ENCODE data around the gene LDLRAD4. TPM values are rescaled to one million over a fixed set of nuclear protein-coding genes. Genes with fewer than 3 reads are reported as not detected.

Gene LDLRAD4
- polyA plus RNA-seq, 4 donors, result 2.7 to 17.6 (median 7.0) TPM

DNA sequence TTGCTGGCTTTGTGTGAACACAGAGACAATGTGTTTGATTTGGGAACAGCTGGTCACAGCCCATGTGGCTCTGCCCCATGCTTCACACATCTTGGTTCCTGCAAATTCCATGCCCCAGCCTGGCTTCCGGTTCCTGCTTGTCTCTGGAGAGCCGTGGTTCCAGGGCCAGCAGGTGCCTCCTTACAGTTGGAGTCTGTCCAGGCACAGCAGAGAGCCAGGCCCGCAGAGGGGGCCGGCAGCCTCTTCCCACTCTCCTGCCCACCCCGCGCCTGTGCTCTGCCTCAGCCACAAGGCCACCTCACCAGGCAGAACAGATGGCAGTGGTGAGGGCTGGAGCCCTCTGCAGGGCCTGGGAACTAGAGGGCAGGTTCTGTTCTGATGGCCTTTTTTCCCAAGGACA, 81.5 kb downstream of the LDLRAD4 start:
- Histone ChIP-seq H3K4me3 (ENCODE audit: low read depth in 1 of 3, low read length in 3 of 3) (no peak overlapping the region), H3K9me3 (ENCODE audit: control insufficient read depth in 2 of 2, insufficient read depth in 1 of 2, low read depth in 1 of 2, low read length in 1 of 2) (no peaks in the 10 kb centered on the region), H3K4me1 (ENCODE audit: control insufficient read depth in 3 of 3, insufficient read depth in 2 of 3, low read depth in 1 of 3, low read length in 2 of 3) (no peaks in the 10 kb centered on the region), H3K36me3 (ENCODE audit: control insufficient read depth in 3 of 3, insufficient read depth in 2 of 3, low read depth in 1 of 3, low read length in 3 of 3) (no peaks in the 10 kb centered on the region), H3K27ac (ENCODE audit: low read depth in 1 of 3, low read length in 2 of 3) (no peak overlapping the region), H3K27me3 (ENCODE audit: control insufficient read depth in 3 of 3, insufficient read depth in 3 of 3, low read length in 3 of 3) (no peaks in the 10 kb centered on the region)
- 54 to 70% (median 61%) methylated on average over 6 of the region's 6 CpGs for WGBS, 3 donors
- DNase-seq, result no peak
- no peak for FAIRE-seq

DNA sequence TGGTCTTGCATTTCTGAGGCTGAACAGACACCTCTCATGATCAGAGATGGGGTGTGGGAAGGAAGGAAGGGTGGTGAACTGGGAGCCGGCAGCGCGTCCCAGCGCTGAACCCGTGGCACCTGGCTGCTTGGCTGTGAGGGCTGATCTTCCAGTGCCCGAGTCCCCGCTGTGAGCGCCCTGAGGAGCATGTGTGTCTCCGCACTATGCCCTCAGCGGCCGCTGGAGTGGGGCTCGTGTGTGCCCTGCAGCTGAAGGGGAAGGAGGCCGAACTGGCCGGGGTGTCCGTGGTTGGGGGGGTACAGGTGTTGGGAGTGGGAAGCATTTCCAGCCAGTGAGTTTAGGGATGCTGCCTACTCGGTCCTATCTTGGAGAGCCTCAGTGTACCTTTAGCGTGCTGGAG, 82.2 kb downstream of the LDLRAD4 start:
- 87 to 92% (median 92%) methylated on average over 17 of the region's 17 CpGs for WGBS, 3 donors
- DNase-seq, result no peak
- H3K4me1 ChIP-seq (ENCODE audit: control insufficient read depth in 3 of 3, insufficient read depth in 2 of 3, low read depth in 1 of 3, low read length in 2 of 3), result no peaks in the 10 kb centered on the region
- FAIRE-seq, result no peak
- H3K27me3 ChIP-seq (ENCODE audit: control insufficient read depth in 3 of 3, insufficient read depth in 3 of 3, low read length in 3 of 3), result no peaks in the 10 kb centered on the region
- H3K9me3 ChIP-seq (ENCODE audit: control insufficient read depth in 2 of 2, insufficient read depth in 1 of 2, low read depth in 1 of 2, low read length in 1 of 2), result no peaks in the 10 kb centered on the region
- no peak overlapping the region for H3K4me3 ChIP-seq (ENCODE audit: low read depth in 1 of 3, low read length in 3 of 3)
- H3K36me3 ChIP-seq (ENCODE audit: control insufficient read depth in 3 of 3, insufficient read depth in 2 of 3, low read depth in 1 of 3, low read length in 3 of 3), result no peaks in the 10 kb centered on the region
- no peak overlapping the region for H3K27ac ChIP-seq (ENCODE audit: low read depth in 1 of 3, low read length in 2 of 3)

DNA sequence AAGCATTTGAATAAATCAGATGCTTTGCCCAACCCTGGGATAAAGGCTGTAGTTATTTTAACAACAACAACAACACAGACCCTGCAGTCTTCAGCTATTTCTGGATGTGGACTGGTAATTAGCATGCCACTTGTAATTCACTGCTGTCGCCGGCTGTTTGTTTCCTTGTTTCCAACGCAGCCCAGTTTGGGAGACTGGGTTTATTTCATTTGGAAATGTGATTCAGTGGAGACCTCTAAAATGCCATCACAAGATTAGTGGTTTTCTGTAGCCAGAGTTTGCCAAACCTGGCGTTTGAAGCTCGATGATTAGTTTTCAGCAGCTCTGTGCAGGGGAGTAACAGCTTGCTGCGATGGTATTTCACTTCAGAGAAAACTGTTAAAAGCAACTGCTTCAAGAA, 83.5 kb downstream of the LDLRAD4 start:
- no peaks in the 10 kb centered on the region for H3K4me1 ChIP-seq (ENCODE audit: control insufficient read depth in 3 of 3, insufficient read depth in 2 of 3, low read depth in 1 of 3, low read length in 2 of 3)
- no peaks in the 10 kb centered on the region for H3K9me3 ChIP-seq (ENCODE audit: control insufficient read depth in 2 of 2, insufficient read depth in 1 of 2, low read depth in 1 of 2, low read length in 1 of 2)
- no peak for FAIRE-seq
- WGBS, 3 donors, result 52 to 80% (median 69%) methylated on average over 6 of the region's 6 CpGs
- H3K36me3 ChIP-seq (ENCODE audit: control insufficient read depth in 3 of 3, insufficient read depth in 2 of 3, low read depth in 1 of 3, low read length in 3 of 3), result no peaks in the 10 kb centered on the region
- H3K27ac ChIP-seq (ENCODE audit: low read depth in 1 of 3, low read length in 2 of 3), result no peak overlapping the region
- no peak for DNase-seq
- H3K4me3 ChIP-seq (ENCODE audit: low read depth in 1 of 3, low read length in 3 of 3), result no peak overlapping the region
- H3K27me3 ChIP-seq (ENCODE audit: control insufficient read depth in 3 of 3, insufficient read depth in 3 of 3, low read length in 3 of 3), result no peaks in the 10 kb centered on the region

DNA sequence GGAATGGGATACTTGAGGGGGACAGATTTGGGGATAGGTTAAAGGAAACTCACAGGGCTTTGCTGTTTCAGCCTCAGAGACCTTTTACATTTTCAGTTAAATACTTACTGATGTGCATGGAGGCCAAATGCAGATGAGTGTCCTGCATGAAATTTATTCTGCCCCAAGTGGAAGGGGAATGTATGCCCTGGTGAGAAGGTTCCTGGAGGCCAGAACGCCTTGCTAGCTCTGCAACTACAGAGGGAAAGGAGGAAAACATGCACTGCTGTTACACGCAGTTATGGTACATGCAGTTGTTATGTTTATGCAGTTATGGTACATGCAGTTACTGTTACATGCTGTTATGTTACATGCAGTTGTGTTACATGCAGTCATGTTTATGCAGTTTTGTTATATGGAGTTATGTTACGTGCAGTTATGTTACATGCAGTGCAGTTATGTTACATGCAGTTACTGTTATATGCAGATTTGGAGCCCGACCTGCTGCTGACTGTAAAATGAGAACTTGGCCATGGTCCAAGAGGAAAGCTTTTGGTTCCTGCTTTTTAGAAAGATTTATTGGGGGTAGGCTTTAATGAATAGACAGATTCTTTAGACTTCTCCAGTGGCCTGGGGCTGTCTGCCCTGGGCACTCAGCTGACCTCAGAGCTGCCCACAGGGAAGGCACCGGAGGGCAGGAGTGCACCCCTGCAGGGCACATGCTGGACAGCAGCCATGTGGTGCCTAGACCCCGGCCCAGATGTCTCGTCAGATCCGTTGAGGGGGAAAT, 84.1 kb downstream of the LDLRAD4 start:
- H3K9me3 ChIP-seq (ENCODE audit: control insufficient read depth in 2 of 2, insufficient read depth in 1 of 2, low read depth in 1 of 2, low read length in 1 of 2), result no peaks in the 10 kb centered on the region
- FAIRE-seq (no peak), DNase-seq (peak in 1 of 2 donors; percentile 7)
- H3K4me1 ChIP-seq (ENCODE audit: control insufficient read depth in 3 of 3, insufficient read depth in 2 of 3, low read depth in 1 of 3, low read length in 2 of 3), result no peaks in the 10 kb centered on the region
- WGBS, 3 donors, result 47 to 63% (median 58%) methylated on average over 8 of the region's 8 CpGs
- no peak overlapping the region for H3K4me3 ChIP-seq (ENCODE audit: low read depth in 1 of 3, low read length in 3 of 3)
- no peaks in the 10 kb centered on the region for H3K27me3 ChIP-seq (ENCODE audit: control insufficient read depth in 3 of 3, insufficient read depth in 3 of 3, low read length in 3 of 3)
- no peaks in the 10 kb centered on the region for H3K36me3 ChIP-seq (ENCODE audit: control insufficient read depth in 3 of 3, insufficient read depth in 2 of 3, low read depth in 1 of 3, low read length in 3 of 3)
- H3K27ac ChIP-seq (ENCODE audit: low read depth in 1 of 3, low read length in 2 of 3), result no peak overlapping the region

DNA sequence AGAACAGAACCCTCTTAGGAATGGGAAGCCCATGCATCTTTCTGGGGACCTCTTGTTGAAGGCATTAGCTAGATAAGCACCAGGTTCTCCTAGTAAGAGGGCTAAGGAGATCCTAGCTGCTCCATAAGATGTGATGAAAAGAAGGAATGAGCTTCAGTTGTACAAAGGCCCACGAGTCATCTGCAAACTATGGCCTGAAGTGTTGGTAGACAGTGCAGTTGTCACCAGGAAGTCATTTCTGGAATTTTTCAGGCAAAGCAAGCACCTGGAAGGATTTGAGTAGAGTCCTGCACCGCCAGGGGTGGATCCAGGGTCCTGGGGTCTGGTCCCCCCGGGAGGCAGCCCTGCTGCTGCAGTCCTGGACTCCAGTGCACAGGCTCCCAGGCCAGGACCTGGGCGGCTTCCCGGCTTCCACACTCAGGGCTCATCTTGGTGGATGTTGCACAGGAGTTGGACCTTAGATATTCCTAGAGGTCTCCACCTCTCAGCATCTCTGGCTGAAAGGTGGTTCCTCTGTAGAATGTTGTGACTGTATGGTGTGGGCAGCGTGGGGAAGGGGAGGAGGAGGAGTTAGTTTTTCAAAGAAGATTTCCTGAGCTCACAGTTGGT, 85.3 kb downstream of the LDLRAD4 start:
- Histone ChIP-seq H3K4me1 (ENCODE audit: control insufficient read depth in 3 of 3, insufficient read depth in 2 of 3, low read depth in 1 of 3, low read length in 2 of 3) (no peaks in the 10 kb centered on the region), H3K9me3 (ENCODE audit: control insufficient read depth in 2 of 2, insufficient read depth in 1 of 2, low read depth in 1 of 2, low read length in 1 of 2) (no peaks in the 10 kb centered on the region), H3K36me3 (ENCODE audit: control insufficient read depth in 3 of 3, insufficient read depth in 2 of 3, low read depth in 1 of 3, low read length in 3 of 3) (no peaks in the 10 kb centered on the region), H3K27ac (ENCODE audit: low read depth in 1 of 3, low read length in 2 of 3) (no peak overlapping the region), H3K4me3 (ENCODE audit: low read depth in 1 of 3, low read length in 3 of 3) (no peak overlapping the region), H3K27me3 (ENCODE audit: control insufficient read depth in 3 of 3, insufficient read depth in 3 of 3, low read length in 3 of 3) (no peaks in the 10 kb centered on the region)
- FAIRE-seq (no peak), DNase-seq (no peak)
- 87 to 93% (median 91%) methylated on average over 6 of the region's 6 CpGs for WGBS, 3 donors

DNA sequence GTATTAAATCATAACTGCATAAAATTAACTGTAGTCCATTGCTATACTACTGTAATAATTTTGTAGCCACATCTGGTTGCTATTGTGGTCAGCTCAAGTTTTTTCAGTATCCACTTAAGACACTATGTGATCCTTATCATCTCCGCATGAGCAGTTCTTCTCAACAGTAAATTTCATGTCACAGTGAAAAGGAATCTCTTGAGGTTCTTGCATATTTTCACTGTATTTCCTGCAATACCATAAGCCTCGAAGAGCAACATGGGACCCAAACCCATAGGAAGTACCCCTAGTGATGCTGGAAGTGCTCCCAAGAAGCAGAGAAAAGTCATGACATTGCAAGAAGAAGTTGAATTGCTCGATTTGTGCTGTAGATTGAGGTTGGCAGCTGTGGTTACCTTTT, 86.7 kb downstream of the LDLRAD4 start:
- Histone ChIP-seq H3K36me3 (ENCODE audit: control insufficient read depth in 3 of 3, insufficient read depth in 2 of 3, low read depth in 1 of 3, low read length in 3 of 3) (no peaks in the 10 kb centered on the region), H3K27me3 (ENCODE audit: control insufficient read depth in 3 of 3, insufficient read depth in 3 of 3, low read length in 3 of 3) (no peaks in the 10 kb centered on the region), H3K4me1 (ENCODE audit: control insufficient read depth in 3 of 3, insufficient read depth in 2 of 3, low read depth in 1 of 3, low read length in 2 of 3) (no peaks in the 10 kb centered on the region), H3K9me3 (ENCODE audit: control insufficient read depth in 2 of 2, insufficient read depth in 1 of 2, low read depth in 1 of 2, low read length in 1 of 2) (no peaks in the 10 kb centered on the region), H3K4me3 (ENCODE audit: low read depth in 1 of 3, low read length in 3 of 3) (no peak overlapping the region), H3K27ac (ENCODE audit: low read depth in 1 of 3, low read length in 2 of 3) (no peak overlapping the region)
- 81 to 91% (median 89%) methylated on average over 3 of the region's 3 CpGs for WGBS, 3 donors
- no peak for FAIRE-seq
- no peak for DNase-seq

DNA sequence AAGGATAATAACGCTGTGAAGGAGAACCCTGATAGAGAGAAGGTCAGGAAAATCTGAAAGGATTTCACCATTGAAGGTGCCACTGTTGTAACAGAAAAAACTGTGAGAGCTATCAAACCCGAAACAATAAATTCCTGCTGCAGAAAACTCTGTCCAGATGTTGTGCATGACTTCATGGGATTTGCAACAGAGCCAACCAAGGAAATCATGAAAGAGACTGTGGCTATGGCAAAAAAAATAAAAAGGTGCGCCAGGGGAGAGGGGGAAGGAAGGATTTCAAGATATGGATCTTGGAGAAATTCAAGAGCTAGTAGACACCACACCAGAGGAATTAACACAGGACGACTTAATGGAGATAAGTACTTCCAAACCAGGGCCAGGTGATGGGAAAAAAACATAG, 88.0 kb downstream of the LDLRAD4 start:
- H3K36me3 ChIP-seq (ENCODE audit: control insufficient read depth in 3 of 3, insufficient read depth in 2 of 3, low read depth in 1 of 3, low read length in 3 of 3), result no peaks in the 10 kb centered on the region
- no peak for DNase-seq

DNA sequence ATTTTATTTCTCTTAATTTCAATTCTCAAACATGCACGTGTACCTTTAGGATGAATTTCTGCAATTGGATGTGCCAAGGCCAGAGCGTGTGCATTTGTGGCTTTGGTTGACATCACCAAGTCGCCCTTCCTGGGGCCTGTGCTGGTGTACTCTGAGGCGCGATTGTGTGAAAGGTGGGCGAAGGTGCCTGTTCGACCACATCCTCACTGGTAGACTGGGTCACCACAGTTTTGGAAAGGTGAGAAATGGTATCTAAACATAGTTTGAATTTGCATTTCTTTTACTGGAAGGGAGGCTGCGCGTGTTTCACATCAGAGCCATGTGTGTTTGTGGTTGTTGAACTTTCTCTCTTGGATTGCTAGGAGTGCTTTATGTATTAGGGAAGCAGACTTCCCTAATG, 89.8 kb downstream of the LDLRAD4 start:
- Histone ChIP-seq H3K27me3 (ENCODE audit: control insufficient read depth in 3 of 3, insufficient read depth in 3 of 3, low read length in 3 of 3) (no peaks in the 10 kb centered on the region), H3K4me3 (ENCODE audit: low read depth in 1 of 3, low read length in 3 of 3) (no peak overlapping the region), H3K36me3 (ENCODE audit: control insufficient read depth in 3 of 3, insufficient read depth in 2 of 3, low read depth in 1 of 3, low read length in 3 of 3) (no peaks in the 10 kb centered on the region), H3K9me3 (ENCODE audit: control insufficient read depth in 2 of 2, insufficient read depth in 1 of 2, low read depth in 1 of 2, low read length in 1 of 2) (no peaks in the 10 kb centered on the region), H3K4me1 (ENCODE audit: control insufficient read depth in 3 of 3, insufficient read depth in 2 of 3, low read depth in 1 of 3, low read length in 2 of 3) (no peaks in the 10 kb centered on the region), H3K27ac (ENCODE audit: low read depth in 1 of 3, low read length in 2 of 3) (no peak overlapping the region)
- FAIRE-seq (no peak), DNase-seq (no peak)
- WGBS, 3 donors, result 68 to 80% (median 70%) methylated on average over 9 of the region's 9 CpGs

More for the DNA sequence above, 88.0 kb downstream of the LDLRAD4 start:
- H3K27ac ChIP-seq (ENCODE audit: low read depth in 1 of 3, low read length in 2 of 3), result no peak overlapping the region
- WGBS, 3 donors, result 89 to 96% (median 90%) methylated on average over 4 of the region's 4 CpGs
- no peak for FAIRE-seq
- no peaks in the 10 kb centered on the region for H3K4me1 ChIP-seq (ENCODE audit: control insufficient read depth in 3 of 3, insufficient read depth in 2 of 3, low read depth in 1 of 3, low read length in 2 of 3)
- H3K27me3 ChIP-seq (ENCODE audit: control insufficient read depth in 3 of 3, insufficient read depth in 3 of 3, low read length in 3 of 3), result no peaks in the 10 kb centered on the region
- no peak overlapping the region for H3K4me3 ChIP-seq (ENCODE audit: low read depth in 1 of 3, low read length in 3 of 3)
- H3K9me3 ChIP-seq (ENCODE audit: control insufficient read depth in 2 of 2, insufficient read depth in 1 of 2, low read depth in 1 of 2, low read length in 1 of 2), result no peaks in the 10 kb centered on the region

All from small intestine (tissue), 7 donors.